ENCODE measurements around the gene CAMK1G.

DNA sequence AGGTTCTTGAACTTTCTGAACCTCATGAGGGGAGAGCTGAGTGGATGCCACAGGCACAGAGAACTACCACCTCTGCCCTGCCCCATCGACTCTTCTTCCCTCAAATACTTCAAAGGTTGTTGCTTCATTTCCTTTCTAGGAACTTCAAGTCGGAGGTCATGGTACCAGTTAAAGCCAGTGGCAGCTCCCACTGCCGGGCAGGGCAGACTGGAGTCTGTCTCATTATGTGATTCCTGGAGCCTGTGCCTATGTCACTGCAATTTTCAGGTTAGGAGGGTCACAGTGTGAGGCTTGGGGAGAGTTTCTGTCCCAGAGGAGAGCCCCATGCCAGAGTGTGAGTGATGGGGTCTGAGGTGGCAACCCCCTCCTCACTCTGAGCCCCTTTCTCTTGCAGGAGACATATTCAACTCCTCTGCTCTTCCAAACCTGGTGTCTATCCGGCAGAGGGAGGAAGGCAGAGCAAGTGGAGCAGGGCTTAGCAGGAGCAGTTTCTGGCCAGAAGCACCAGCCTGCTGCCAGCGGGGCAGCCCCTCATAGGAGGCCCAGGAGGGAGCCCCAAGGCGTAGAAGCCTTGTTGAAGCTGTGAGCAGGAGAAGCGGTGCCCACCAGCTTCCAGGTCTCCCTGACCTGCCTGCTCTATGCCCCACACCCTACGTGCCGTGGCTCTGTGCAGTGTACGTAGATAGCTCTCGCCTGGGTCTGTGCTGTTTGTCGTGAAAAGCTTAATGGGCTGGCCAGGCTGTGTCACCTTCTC is 29.3 kb downstream of the CAMK1G start:
- TF ChIP-seq ZFP30 (CRISPR knock-in tag; IDR thresholded peaks at IDR 0.05), result no peak
- no peak for TF ChIP-seq ZNF8 (CRISPR knock-in tag; IDR thresholded peaks at IDR 0.05)
- no peak for TF ChIP-seq RARB (CRISPR knock-in tag; IDR thresholded peaks at IDR 0.05)
- no peak for TF ChIP-seq ZNF70 (CRISPR knock-in tag; IDR thresholded peaks at IDR 0.05)
- TF ChIP-seq TOX (CRISPR knock-in tag; IDR thresholded peaks at IDR 0.05; ENCODE audit: borderline replicate concordance), result no peak
- TF ChIP-seq, protein P1, sequence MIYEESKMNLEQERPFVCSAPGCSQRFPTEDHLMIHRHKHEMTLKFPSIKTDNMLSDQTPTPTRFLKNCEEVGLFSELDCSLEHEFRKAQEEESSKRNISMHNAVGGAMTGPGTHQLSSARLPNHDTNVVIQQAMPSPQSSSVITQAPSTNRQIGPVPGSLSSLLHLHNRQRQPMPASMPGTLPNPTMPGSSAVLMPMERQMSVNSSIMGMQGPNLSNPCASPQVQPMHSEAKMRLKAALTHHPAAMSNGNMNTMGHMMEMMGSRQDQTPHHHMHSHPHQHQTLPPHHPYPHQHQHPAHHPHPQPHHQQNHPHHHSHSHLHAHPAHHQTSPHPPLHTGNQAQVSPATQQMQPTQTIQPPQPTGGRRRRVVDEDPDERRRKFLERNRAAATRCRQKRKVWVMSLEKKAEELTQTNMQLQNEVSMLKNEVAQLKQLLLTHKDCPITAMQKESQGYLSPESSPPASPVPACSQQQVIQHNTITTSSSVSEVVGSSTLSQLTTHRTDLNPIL (CRISPR knock-in tag; IDR thresholded peaks at IDR 0.05; ENCODE audit: low read depth), result no peak
- no peak for TF ChIP-seq GLIS3 (CRISPR knock-in tag; IDR thresholded peaks at IDR 0.05)
- TF ChIP-seq, protein P2, sequence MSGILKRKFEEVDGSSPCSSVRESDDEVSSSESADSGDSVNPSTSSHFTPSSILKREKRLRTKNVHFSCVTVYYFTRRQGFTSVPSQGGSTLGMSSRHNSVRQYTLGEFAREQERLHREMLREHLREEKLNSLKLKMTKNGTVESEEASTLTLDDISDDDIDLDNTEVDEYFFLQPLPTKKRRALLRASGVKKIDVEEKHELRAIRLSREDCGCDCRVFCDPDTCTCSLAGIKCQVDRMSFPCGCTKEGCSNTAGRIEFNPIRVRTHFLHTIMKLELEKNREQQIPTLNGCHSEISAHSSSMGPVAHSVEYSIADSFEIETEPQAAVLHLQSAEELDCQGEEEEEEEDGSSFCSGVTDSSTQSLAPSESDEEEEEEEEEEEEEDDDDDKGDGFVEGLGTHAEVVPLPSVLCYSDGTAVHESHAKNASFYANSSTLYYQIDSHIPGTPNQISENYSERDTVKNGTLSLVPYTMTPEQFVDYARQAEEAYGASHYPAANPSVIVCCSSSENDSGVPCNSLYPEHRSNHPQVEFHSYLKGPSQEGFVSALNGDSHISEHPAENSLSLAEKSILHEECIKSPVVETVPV (CRISPR knock-in tag; IDR thresholded peaks at IDR 0.05), result no peak
- TF ChIP-seq, protein P3, sequence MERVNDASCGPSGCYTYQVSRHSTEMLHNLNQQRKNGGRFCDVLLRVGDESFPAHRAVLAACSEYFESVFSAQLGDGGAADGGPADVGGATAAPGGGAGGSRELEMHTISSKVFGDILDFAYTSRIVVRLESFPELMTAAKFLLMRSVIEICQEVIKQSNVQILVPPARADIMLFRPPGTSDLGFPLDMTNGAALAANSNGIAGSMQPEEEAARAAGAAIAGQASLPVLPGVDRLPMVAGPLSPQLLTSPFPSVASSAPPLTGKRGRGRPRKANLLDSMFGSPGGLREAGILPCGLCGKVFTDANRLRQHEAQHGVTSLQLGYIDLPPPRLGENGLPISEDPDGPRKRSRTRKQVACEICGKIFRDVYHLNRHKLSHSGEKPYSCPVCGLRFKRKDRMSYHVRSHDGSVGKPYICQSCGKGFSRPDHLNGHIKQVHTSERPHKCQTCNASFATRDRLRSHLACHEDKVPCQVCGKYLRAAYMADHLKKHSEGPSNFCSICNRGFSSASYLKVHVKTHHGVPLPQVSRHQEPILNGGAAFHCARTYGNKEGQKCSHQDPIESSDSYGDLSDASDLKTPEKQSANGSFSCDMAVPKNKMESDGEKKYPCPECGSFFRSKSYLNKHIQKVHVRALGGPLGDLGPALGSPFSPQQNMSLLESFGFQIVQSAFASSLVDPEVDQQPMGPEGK (CRISPR knock-in tag; IDR thresholded peaks at IDR 0.05; ENCODE audit: borderline replicate concordance), result no peak

Data from SK-N-SH treated with all-trans-retinoic acid at 6 μM for 48 hours (cell line).